Neuronal stem cell (in vitro differentiated cells): ENCODE data around the gene ADTRP.
"Not testable (repeated sequence)": the region's sequence is repeated elsewhere in the genome, so short reads cannot be mapped to it uniquely, and the experiment has no call there.

ENCODE experiments used
- DNase-seq: peaks from one replicate; pipeline ENCODE4 v3.0.0-alpha.2; 2013; ENCODE audit warnings: low spot score
- H2AFZ ChIP-seq: one replicate; pipeline ENCODE4 v1.6.1; 2013; ENCODE audit warnings: mild to moderate bottlenecking, low read length, inconsistent platforms
- H2AK5ac ChIP-seq: 2 replicates; pipeline ENCODE4 v1.6.1; 2013; ENCODE audit warnings: low read depth, mild to moderate bottlenecking, inconsistent platforms, low read length, moderate library complexity, mixed read lengths
- H2BK120ac ChIP-seq: 2 replicates; pipeline ENCODE4 v1.6.1; 2013; ENCODE audit warnings: low read depth, mild to moderate bottlenecking, inconsistent platforms, low read length, moderate library complexity, mixed read lengths
- H2BK12ac ChIP-seq: one replicate; pipeline ENCODE4 v1.6.1; 2013; ENCODE audit warnings: low read length, inconsistent platforms
- H2BK15ac ChIP-seq: 2 replicates; pipeline ENCODE4 v1.6.1; 2013; ENCODE audit warnings: mild to moderate bottlenecking, low read length, inconsistent platforms, mixed read lengths
- H2BK5ac ChIP-seq: one replicate; pipeline ENCODE4 v1.6.1; 2013; ENCODE audit warnings: inconsistent platforms, mild to moderate bottlenecking, low read length, moderate library complexity
- H3K14ac ChIP-seq: one replicate; pipeline ENCODE4 v1.6.1; 2013; ENCODE audit warnings: low read length, inconsistent platforms
- H3K18ac ChIP-seq: 2 replicates; pipeline ENCODE4 v1.6.1; 2013; ENCODE audit warnings: low read length, inconsistent platforms
- H3K23ac ChIP-seq: 2 replicates; pipeline ENCODE4 v1.6.1; 2013; ENCODE audit warnings: low read depth, mild to moderate bottlenecking, mixed read lengths, low read length, inconsistent platforms; ENCODE audit not compliant: poor library complexity
- H3K27ac ChIP-seq: replicated peaks from 3 replicates; pipeline ENCODE4 v1.5.1; 2013; ENCODE audit warnings: low read length, inconsistent platforms
- H3K27me3 ChIP-seq, 3 experiments: 2 replicates each; pipeline ENCODE4 v1.6.1; 2013; ENCODE audit warnings: low read length in 3 of 3, mild to moderate bottlenecking in 2 of 3, inconsistent platforms in 1 of 3, low read depth in 1 of 3, mixed read lengths in 1 of 3, moderate library complexity in 1 of 3; ENCODE audit not compliant: control insufficient read depth in 3 of 3, insufficient read depth in 3 of 3
- H3K36me3 ChIP-seq, 2 donors: replicated peaks in 1 of 2; 2 replicates each; pipeline ENCODE4 v1.6.1; 2013; ENCODE audit warnings: low read length in 2 of 2; ENCODE audit not compliant: control insufficient read depth in 2 of 2, insufficient read depth in 2 of 2
- H3K4ac ChIP-seq: 2 replicates; pipeline ENCODE4 v1.6.1; 2013; ENCODE audit warnings: inconsistent platforms, mild to moderate bottlenecking, low read length, moderate library complexity
- H3K4me1 ChIP-seq, 2 donors: 1 replicate in 1 of 2; 2 replicates in 1 of 2; pipeline ENCODE4 v1.6.1; 2013; ENCODE audit warnings: low read length in 2 of 2, low read depth in 1 of 2; ENCODE audit not compliant: control insufficient read depth in 2 of 2, insufficient read depth in 1 of 2
- H3K4me2 ChIP-seq: one replicate; pipeline ENCODE4 v1.6.1; 2013; ENCODE audit warnings: mild to moderate bottlenecking, low read length, inconsistent platforms; ENCODE audit not compliant: insufficient read depth, poor library complexity, severe bottlenecking
- H3K4me3 ChIP-seq, 2 donors: 2 replicates each; pipeline ENCODE4 v1.5.1; 2013; ENCODE audit warnings: low read length in 2 of 2, mild to moderate bottlenecking in 2 of 2, inconsistent platforms in 1 of 2, moderate library complexity in 1 of 2
- H3K79me1 ChIP-seq: one replicate; pipeline ENCODE4 v1.6.1; 2013; ENCODE audit warnings: low read depth, mild to moderate bottlenecking, inconsistent platforms, low read length, moderate library complexity
- H3K9ac ChIP-seq: one replicate; pipeline ENCODE4 v1.6.1; 2013; ENCODE audit warnings: mild to moderate bottlenecking, low read depth, low read length, inconsistent platforms; ENCODE audit not compliant: poor library complexity
- H3K9me3 ChIP-seq, 2 donors: replicated peaks in 1 of 2; 2 replicates each; pipeline versions ENCODE3 to v1.6.1; 2013; ENCODE audit warnings: low read length in 2 of 2, mild to moderate bottlenecking in 2 of 2, inconsistent platforms in 1 of 2, low read depth in 1 of 2, mixed read lengths in 1 of 2, moderate library complexity in 1 of 2; ENCODE audit not compliant: control insufficient read depth in 2 of 2, insufficient read depth in 1 of 2
- H4K8ac ChIP-seq: one replicate; pipeline ENCODE4 v1.6.1; 2013; ENCODE audit warnings: low read depth, mild to moderate bottlenecking, inconsistent platforms, low read length, moderate library complexity
- H4K91ac ChIP-seq: one replicate; pipeline ENCODE4 v1.6.1; 2013; ENCODE audit warnings: low read length, low read depth, mild to moderate bottlenecking, inconsistent platforms; ENCODE audit not compliant: poor library complexity
- WGBS, 2 donors: extraction: QIAGEN DNeasy Blood & Tissue Kit; methylation state at CpG; one replicate each; pipeline ENCODE4 v1.1.7; 2013; ENCODE audit warnings: missing lambda C conversion rate in 2 of 2, mixed read lengths in 1 of 2; ENCODE audit not compliant: insufficient read length in 2 of 2, insufficient replicate concordance in 1 of 2; ENCODE audit errors: extremely low coverage in 2 of 2; 5-methylcytosine and 5-hydroxymethylcytosine counted together

Gene ADTRP

GRCh38 chr6:11689847-11690246 is 88.8 kb downstream of the ADTRP start:
- Histone ChIP-seq H2AK5ac (no peak overlapping the region), H4K8ac (no peak overlapping the region), H3K9me3 (no peaks in the 10 kb centered on the region), H2BK15ac (no peak overlapping the region), H3K27me3 (no peaks in the 10 kb centered on the region), H4K91ac (no peak overlapping the region), H3K79me1 (no peaks in the 10 kb centered on the region), H3K36me3 (no peaks in the 10 kb centered on the region), H2BK12ac (no peak overlapping the region), H3K23ac (no peak overlapping the region), H3K9ac (no peak overlapping the region), H3K14ac (no peak overlapping the region), H2AFZ (no peak overlapping the region), H3K4ac (no peak overlapping the region), H3K18ac (no peak overlapping the region), H3K4me1 (peaks cover 0 to 4% of the 10 kb centered on the region in 2 donors), H2BK120ac (no peak overlapping the region), H2BK5ac (no peak overlapping the region), H3K4me2 (no peak overlapping the region), H3K4me3 (no peak overlapping the region), H3K27ac (no peak overlapping the region)
- no peak for DNase-seq
- WGBS, 2 donors, result no CpG with 5 or more reads among the region's 3 CpGs

DNA sequence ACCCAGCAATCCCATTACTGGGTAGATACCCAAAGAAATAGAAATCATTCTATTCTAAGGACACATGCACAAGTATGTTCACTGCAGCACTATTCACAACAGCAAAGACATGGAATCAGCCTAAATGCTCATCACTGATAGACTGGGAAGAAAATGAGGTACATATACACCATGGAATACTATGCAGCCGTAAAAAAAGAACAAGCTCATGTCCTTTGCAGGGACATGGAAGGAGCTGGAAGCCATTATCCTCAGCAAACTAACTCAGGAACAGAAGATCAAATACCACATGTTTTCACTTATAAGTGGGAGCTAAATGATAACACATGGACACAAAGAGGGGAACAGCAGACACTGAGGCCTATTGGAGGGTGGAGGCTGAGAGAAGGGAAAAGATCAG is 89.2 kb downstream of the ADTRP start:
- not testable (repeated sequence) for H3K79me1 ChIP-seq, H2BK5ac ChIP-seq, H4K91ac ChIP-seq, H3K36me3 ChIP-seq, H3K9ac ChIP-seq, H4K8ac ChIP-seq, H2BK120ac ChIP-seq, H3K9me3 ChIP-seq, H3K23ac ChIP-seq, H3K4me2 ChIP-seq, H3K27ac ChIP-seq, DNase-seq, H3K14ac ChIP-seq, H3K18ac ChIP-seq, H3K27me3 ChIP-seq, H2BK15ac ChIP-seq, H3K4me1 ChIP-seq, H2AK5ac ChIP-seq, H2BK12ac ChIP-seq, H3K4ac ChIP-seq, H2AFZ ChIP-seq, H3K4me3 ChIP-seq
- WGBS, 2 donors, result no CpG with 5 or more reads among the region's 1 CpG

- Histone ChIP-seq H4K91ac (no peak overlapping the region), H3K9me3 (no peaks in the 10 kb centered on the region), H3K4ac (no peak overlapping the region), H2BK120ac (no peak overlapping the region), H3K18ac (no peak overlapping the region), H3K4me1 (peaks cover 0 to 4% of the 10 kb centered on the region in 2 donors), H3K79me1 (no peaks in the 10 kb centered on the region), H3K36me3 (no peaks in the 10 kb centered on the region), H3K14ac (no peak overlapping the region), H3K27me3 (no peaks in the 10 kb centered on the region), H3K4me2 (no peak overlapping the region), H2BK5ac (no peak overlapping the region), H2AFZ (no peak overlapping the region), H3K9ac (no peak overlapping the region), H3K27ac (no peak overlapping the region), H2BK15ac (no peak overlapping the region), H2AK5ac (no peak overlapping the region), H4K8ac (no peak overlapping the region), H3K23ac (no peak overlapping the region), H2BK12ac (no peak overlapping the region), H3K4me3 (no peak overlapping the region)
- no CpG with 5 or more reads among the region's 1 CpG for WGBS, 2 donors
- DNase-seq, result no peak
These were observed 90.2 kb downstream of the ADTRP start for GRCh38 chr6:11688425-11688709.

DNA sequence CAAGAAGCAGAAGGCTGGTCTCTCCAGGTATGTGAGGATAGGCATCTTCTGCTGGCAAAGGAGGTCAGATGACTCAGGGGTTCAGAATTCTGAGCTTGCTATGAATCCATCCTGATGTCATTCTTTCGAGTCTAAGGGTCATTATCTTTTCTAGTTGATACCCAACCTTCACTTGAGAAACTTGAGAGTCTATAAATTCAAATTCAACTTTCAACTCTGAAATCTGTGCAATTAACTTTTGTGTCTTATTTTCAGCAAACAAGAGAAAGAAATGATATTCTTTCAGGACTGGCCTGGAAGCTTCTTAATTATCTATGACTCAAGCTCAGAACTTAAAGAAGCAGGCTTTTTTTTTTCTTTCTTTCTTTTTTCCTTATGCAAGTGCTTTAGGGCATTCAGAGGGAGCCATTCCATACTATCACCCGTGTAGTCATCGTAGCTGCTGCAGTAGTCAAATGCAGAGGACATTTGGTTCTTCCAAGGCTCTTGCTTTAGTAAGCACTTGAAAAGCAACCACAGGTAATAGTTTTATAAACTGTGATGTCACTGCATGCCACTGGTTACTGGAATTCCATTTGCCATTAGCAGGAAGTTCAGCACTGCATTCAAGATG is 93.0 kb downstream of the ADTRP start:
- Histone ChIP-seq H2BK5ac (no peak overlapping the region), H4K91ac (no peak overlapping the region), H3K23ac (no peak overlapping the region), H2BK12ac (no peak overlapping the region), H3K9me3 (peaks cover 0 to 5% of the 10 kb centered on the region in 2 donors), H3K9ac (no peak overlapping the region), H3K4me2 (no peak overlapping the region), H2BK120ac (no peak overlapping the region), H4K8ac (no peak overlapping the region), H3K27me3 (no peaks in the 10 kb centered on the region), H3K4ac (no peak overlapping the region), H3K14ac (no peak overlapping the region), H3K18ac (no peak overlapping the region), H3K36me3 (no peaks in the 10 kb centered on the region), H2BK15ac (no peak overlapping the region), H2AK5ac (no peak overlapping the region), H3K4me1 (peaks cover 0 to 4% of the 10 kb centered on the region in 2 donors), H2AFZ (no peak overlapping the region), H3K79me1 (no peaks in the 10 kb centered on the region), H3K27ac (no peak overlapping the region), H3K4me3 (no peak overlapping the region)
- WGBS, 2 donors, result no CpG with 5 or more reads among the region's 3 CpGs
- DNase-seq, result no peak
